GM18868 (cell line): Measurements from ENCODE around the gene MIPOL1.
"Not testable (repeated sequence)": the region's sequence is repeated elsewhere in the genome, so short reads cannot be mapped to it uniquely, and the experiment has no call there.

ENCODE experiments used
- ATAC-seq: cut with Tn5 transposase; IDR thresholded peaks from one replicate; pipeline ENCODE4 v1.9.1; 2021; ENCODE audit warnings: mild to moderate bottlenecking, moderate library complexity; ENCODE audit not compliant: unreplicated experiment

MIPOL1 gene

DNA sequence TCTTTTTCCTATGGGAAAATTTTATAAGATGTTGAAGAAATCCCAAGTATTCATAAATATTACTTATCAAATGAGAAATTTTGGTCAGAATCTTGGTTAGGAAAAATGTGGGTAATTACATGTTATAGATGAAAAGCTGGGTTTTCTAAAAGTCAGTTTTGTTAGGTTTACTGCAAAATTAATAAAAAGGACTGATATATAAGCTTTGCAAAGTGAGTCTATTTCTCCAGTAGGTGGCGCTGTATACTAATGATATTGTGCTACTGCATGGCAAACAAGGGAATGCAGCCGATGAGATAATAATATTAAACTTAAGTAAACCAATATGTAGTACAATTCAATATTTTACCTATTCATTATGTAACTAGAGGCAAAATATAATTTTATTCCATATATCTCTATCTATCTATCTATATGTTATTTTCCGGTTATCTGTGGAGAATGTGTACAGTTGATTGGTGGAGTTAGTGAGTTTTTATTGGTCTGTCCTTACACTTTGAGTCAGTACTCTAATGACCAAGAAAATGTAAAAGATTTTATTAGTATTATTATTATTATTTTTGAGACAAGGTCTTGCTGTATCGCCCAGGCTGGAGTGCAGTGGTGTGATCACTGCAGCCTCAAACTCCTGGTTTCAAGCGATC, 32.9 kb downstream of the MIPOL1 start:
- peak; percentile 86 for ATAC-seq

DNA sequence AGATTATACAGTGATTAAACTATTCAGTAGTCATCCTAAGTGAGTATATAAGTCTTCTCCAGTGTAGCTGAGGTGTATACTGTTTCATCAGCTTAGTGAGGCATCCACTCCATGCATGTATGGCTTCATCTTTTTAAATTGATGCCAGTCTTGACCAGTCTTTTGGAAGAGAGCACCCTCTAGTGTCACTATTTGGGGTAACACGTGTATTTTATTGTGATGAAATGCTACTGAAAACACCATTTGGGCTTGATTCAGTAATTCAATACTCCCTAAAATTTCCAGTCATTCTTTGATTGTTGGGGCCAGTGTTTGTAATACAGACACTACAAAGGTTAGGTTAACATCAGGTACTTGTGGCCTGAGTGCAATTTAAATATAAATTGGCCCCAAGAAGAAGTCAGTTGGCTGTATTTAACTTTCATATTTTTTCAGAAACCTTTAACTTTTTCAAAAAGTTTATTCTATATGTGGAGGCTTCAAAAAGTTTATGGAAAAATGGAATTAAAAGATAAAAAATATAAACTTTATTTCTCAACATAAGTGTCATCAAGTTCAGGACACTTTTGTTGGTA, 35.3 kb downstream of the MIPOL1 start:
- ATAC-seq, result peak; percentile 76

DNA sequence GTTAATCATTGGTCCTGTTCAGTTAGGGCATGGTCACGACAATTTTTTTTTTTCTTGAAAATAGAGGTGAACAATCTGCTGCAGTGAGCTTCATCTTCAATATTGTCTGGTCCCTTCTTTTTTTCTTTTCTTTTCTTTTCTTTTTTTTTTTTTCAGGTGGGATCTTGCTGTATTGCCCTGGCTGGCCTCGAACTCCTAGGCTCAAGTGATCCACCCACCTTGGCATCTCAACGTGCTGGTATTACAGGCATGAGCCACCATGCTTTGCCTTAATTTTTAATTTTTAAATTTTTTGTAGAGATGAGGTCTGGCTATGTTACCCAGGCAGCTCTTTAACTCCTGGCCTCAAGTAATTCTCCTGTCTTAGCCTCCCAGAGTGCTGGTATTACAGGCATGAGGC, 36.5 kb downstream of the MIPOL1 start:
- no peak for ATAC-seq

DNA sequence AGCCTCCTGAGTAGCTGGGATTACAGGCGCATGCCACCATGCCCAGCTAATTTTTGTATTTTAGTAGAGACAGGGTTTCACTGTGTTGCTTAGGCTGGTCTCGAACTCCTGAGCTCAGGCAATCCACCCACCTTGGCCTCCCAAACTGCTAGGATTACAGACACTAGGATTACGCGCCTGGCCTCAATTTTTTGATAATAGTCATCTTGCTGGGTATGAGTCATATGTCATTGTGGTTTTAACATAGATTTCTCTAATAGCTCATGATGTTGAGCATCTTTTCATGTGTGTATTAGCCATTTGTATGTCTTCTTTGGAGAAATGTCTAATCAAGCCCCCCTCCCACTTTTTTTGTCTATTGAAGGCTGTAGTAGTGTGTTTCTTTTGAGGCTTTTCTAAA, 38.3 kb downstream of the MIPOL1 start:
- ATAC-seq, result not testable (repeated sequence)

DNA sequence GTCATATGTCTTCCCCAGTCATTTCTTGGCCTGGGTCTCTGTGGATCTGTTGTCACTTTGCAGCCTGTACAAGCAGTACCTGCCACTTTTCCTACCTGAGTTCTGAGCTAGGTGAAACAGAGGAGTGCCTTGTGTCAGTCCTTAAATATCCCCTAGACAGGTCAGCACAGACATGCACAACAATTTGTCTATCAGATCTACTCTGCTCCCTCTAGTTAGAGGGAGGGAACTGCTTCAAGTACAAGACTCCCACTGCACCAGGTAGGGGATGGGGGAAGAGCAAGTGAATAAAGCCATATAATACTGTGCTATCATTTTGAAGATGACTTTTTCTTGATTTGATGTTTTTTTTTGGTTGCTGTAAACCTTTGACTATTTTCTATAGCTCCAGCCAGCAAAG, 39.4 kb downstream of the MIPOL1 start:
- ATAC-seq, result no peak

DNA sequence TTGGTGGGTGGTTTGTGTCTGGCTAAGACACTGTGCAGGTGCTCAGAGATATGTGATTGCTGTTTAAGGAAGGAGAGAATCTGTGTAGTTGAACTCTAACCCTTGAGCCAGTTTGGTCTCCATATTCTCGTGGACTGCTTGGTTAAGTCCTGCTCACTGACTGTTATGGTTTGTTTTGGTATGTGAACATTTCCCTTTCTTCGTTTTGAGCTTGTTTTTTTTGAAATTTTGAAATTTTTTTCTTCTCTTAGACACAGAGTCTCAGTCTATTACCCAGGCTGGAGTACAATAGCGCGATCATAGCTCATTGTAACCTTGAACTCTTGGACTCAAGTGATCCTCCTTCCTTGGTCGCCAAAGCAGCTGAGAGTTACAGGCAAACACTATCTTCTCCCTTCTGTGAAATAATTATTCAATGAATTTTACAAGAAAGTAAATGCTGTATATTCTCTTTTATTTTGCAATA, 40.0 kb downstream of the MIPOL1 start:
- ATAC-seq, result no peak

DNA sequence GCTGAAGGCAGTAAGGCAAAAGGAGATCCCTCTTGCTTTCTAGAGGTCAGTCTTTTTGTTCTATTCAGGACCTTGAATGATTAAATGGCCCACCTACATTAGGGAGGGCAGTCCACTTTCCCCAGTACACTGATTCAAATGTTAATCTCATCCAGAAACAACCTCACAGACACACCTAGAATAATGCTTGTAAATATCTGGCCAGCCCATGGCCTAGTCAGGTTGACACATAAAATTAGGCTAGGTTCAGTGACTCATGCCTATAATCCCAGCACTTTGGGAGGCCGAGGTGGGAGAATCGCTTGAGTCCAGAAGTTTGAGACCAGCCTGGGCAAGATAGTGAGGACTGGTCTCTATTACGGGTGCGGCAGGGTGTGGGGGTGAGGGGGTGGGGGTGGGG, 43.5 kb downstream of the MIPOL1 start:
- no peak for ATAC-seq

DNA sequence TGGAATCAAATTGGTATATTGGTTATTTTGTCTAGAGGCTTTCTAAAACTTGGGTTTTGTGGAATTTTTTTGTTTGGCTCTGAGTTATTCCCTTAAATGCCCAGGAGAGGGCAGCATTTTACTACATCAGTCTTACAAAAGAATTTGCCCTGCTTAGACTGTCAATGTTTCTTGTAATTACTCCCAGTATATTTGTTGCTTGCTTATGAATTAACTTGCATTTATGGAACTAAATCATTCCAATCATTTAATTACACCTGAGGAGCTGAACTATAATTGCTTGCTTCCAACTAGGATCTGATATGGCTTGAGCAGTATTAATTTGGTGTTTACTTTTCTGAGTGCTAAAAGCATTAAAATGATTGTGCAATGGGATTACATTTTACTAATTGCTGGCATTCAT, 48.7 kb downstream of the MIPOL1 start:
- peak; percentile 72 for ATAC-seq

DNA sequence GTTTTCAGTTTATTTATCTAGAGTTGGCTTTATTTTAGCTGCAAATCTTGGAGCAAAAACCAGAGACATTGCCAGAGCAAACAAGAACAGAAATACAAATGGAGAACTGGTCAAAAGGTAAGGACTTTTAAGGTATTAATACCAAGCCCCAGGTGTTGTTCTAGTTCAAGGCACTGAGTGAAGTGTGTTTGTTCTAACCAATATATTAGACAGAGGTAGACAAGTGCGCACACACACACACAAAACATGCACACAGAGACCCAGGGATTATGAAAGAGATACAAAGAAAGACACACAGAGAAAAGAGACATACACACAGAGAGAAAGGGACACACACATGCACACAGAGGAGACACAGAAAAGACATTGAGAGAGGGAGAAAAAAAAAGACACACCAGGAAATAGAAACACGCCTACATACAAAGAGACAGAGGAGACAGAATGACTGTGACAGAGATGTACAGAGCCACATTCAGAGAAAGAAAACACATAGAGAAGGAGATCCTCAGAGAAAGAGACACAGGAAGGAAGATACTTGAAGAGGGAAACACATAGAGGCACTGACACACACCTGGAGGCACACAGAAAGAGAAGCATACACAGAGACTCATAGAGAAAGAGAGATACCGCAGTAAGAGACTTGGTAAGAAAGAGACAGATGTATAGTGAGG, 50.2 kb downstream of the MIPOL1 start:
- no peak for ATAC-seq

DNA sequence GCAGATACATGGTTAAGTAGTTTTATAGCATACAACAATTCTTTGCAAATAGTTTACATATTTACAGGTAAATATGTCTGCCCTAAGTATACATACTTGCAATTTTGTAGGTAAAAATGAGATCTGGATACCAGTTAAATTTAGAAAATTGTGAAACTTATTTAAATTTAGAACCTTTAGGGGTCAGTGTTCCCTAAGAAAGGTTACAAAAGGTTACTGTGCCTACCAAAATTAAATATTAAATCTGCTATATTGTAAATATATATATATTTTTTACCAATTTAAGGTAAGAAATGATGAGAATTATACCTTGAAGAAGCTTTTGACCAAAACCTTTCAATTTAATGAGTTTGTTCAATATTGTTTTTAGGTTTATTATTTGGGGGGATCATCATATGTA, 54.0 kb downstream of the MIPOL1 start:
- ATAC-seq, result no peak

DNA sequence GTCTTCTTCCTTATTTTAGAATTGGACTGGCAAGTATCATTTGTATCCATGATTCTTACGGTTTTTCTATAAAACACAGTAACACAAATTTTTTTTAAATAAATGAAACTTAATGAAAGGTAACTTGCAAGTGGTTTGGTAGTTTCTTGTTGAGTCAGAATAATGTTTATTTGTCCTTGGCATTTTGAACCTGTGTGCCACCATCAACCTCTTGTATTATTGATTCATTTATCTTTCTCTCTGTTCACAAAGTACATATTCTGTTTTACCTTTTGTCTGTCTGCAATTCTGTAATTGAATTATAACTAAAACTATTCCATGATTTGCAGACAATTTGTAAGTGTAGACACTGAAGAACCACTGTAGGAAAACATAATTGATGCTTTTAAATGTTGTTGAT, 54.7 kb downstream of the MIPOL1 start:
- ATAC-seq, result no peak

DNA sequence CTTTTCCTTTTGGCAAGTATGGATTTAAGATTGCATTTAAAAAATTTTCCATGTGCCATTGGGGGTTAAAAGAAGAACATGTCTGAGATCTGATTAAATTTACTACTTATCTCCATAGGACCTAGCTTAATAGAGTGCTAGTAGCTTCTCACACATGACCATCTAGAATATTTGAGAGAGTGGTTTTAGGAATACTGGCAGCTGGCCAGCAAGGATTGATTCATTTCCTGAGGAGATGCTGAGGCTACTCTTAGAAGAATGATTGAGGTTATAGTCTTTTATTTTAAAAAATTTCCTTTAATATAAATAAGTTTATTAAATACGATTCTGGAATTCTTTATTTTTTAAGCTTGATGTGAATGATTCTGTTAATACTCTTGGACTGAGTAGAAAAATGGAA, 56.2 kb downstream of the MIPOL1 start:
- ATAC-seq, result no peak

DNA sequence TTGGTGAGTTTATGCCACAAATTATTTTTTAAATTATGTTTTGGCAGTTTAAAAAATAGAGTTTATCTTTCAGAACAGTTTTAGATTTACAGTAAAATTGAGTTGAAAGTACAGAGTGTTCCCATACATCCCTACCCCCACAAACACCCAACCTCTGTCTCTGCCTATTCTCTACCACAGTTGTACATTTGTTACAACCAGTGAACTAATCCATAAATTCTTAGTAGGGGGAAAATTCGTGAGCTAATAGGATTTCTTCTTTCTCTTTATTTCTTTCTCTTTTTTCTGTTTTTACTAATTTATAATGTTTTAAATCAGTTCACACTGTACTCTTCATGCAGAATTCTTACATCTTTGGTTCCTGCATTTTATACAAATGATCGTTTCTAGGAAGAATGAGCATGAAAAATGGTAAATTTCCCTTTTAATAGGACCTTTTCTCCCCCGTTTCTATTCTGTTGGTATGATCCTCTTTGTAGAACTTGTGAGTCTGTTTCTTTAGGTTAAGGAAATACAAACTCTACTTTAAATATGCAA, 56.7 kb downstream of the MIPOL1 start:
- no peak for ATAC-seq

DNA sequence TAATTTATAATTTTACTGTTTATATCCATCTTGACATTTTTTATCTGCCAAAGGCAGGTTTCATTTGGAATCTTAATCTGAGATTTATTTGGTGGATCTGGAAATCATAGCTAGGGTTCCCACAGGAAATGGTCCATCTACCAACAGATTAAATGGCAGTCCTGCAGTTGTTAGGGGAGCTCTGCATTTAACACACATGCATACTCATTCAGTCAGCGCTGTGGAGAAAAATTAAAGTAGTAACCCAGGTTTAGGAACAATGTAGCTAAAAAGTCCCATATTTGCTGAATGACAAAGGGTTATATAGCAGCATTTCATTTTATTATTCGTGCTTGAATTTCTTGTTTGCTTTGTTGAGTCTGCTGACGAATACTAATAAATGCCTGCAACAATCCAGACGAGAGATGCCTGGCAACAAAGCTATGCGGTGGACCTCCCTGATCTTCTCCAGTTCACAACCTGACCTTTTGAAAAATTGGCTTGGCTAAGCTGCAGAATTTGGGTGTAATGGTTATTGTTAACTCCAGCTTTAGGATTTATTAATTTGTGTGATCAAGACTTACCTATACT, 59.8 kb downstream of the MIPOL1 start:
- no peak for ATAC-seq

DNA sequence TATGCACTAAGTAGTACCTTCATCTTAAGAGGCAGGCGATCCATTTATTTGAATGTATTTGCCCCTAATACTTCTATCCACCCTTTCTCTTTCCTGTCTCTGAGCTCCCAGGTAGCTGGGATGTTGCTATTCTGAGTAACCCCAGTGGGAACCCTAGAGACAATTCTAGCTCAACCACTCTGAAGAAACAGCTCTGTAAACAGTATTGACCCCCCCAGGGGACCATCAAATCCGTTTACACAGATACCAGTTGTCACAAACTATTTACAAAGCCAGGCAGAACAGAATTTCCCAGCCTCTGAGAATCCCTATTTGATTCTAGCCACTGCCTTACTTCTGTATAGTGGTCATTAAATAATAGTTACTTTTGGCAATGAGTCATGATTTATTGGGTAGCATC, 64.9 kb downstream of the MIPOL1 start:
- ATAC-seq, result no peak

DNA sequence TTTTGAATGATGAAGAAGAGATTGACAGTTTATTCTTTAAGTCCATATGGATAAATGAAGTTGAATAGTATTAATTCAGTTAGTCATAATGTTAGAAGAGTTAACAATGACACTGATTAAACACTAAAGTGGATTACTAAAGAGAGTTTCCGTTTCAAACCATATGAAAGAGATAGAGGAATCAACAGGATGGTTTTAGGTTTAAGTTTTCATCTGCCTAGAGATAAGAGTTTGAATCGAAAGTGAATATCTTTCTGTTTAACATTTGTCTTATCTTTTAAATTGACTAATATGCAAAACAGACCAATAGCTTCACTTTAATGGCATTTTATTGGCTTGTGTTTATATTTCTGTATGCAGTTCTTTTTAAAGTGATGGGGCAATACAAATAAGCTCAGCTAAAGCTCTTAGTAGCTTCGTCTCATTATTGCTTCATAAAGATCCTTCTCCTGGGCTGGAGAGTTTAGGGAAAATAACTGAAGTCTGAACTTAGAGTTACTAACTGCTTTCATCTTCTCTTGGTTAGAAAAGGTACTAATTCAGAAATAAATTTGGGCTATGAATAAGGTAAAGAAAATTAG, 66.0 kb downstream of the MIPOL1 start:
- ATAC-seq, result no peak

DNA sequence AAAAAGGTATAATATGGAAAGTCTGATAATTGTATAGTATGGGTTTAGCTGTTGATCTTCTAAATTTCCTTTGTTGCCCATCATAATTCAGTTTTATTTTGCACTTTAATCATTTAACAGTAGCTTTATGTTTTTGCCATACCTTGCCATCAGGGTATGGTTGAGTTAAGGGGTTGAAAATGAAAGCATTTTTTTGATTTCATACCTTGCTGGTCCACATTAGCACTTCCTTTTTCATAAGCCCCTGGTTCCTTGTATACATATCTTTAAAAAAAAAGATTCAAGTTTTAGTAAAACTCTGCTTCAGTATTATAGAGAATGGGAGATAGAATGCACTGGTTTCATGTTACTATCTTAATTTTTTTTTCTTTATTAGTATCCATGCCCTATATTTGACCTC, 71.1 kb downstream of the MIPOL1 start:
- no peak for ATAC-seq

DNA sequence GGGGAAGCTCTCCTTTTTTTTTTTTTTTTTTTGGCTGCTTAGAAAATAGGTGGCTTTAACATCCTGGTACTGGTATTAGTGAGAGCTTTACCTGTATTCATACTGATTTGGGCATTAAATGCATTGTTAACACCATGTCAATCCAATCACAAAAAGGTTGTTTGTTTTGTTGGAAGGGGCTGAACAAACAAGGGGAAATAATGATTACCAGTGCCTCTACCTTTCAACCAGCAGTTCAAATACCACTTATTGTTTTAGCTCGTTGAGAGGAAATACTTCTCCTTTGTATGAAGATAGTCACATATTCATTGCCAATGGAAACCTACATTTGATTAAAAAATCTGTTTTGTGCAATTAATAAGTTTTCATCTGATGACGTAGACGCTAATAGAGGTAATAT, 72.9 kb downstream of the MIPOL1 start:
- ATAC-seq, result no peak

DNA sequence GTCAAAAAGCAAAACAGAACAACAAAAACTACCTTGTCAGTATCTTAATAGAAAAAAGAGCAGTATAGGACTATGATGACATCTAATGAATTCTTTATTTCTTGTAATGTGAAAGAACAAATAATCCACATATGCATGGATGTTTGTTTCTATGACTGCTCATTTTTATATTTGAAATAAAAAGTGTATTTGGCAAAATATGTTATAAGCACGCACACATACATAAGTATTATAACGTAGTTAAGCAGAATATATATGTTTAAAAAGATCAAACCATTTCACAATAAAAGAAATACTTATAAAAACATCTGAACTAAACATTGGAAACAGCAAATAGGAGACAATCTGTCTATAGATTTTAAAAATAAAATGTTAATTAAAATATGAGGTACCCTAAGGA, 74.8 kb downstream of the MIPOL1 start:
- no peak for ATAC-seq

DNA sequence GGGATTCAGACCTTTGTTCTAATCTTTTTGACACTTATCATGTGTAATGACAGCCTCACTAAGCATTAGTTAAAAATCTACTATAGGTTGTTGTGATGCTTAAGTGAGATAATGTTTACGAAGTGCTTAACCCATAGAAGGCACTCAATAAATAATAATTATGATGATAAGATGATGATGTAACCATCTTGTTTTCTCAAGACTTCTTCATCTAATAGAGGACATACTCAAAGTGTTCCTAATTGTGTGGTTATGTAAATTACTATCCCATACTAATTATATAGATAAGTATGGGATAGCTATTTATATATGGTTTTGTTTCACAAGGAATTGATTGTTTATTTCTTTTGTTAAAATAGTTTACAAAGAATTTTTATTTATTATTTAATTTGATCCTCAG, 76.9 kb downstream of the MIPOL1 start:
- ATAC-seq, result no peak

DNA sequence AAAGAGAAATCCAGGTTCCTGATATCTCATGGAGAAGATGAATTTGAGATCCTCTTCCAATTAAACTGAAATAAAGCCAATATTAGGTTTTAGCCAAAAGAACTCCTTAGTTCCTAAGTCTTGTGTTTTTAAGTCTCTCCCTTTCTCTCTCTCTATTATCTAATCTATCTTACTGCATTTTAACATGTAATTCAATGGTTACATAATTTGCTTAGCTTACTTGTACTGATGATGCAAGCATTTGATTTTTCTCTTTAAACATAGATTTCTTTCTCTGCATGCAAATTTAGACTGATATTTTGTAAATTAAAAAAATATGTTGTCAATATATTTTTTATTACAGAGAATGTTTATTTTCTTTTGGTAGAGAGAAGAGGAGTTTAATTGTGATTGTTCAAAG, 78.2 kb downstream of the MIPOL1 start:
- ATAC-seq, result no peak
